ENCODE data around the gene RPL28.
"Not testable (repeated sequence)": the region's sequence is repeated elsewhere in the genome, so short reads cannot be mapped to it uniquely, and the experiment has no call there.

The RPL28 gene

DNA sequence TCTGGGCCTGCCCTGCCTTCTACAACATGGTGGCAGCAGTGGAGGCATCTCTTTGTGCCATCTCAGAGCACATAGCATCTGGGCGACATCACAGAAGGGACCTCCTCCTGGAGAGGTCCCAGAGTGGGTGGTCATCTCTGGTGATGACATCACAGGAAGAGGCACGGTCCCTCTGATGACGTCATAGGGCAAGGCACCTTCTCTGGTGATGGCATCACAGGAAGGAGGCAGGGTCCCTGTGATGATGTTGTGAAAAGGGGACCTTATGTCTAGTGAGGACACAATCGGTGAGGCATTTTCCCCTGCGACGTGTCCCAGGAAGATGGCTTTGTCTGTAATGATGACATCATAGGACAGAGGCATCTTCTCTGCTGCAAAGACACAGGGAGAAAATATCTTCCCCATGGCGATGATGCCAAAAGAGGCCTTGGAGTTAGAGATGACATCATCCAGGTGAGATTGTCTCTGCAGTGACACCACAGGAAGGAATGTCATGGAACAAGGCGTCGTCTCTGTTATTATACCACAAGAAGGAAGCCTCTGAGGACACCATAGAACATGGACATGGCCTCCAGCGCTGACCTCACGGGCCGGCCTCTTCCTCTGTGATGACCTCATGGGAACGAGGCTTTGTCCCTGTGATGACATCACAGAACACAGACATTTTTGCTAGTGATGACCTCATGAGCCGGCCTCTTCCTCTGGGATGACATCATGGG is 46.7 kb downstream of the RPL28 start:
- FAIRE-seq: no peak

DNA sequence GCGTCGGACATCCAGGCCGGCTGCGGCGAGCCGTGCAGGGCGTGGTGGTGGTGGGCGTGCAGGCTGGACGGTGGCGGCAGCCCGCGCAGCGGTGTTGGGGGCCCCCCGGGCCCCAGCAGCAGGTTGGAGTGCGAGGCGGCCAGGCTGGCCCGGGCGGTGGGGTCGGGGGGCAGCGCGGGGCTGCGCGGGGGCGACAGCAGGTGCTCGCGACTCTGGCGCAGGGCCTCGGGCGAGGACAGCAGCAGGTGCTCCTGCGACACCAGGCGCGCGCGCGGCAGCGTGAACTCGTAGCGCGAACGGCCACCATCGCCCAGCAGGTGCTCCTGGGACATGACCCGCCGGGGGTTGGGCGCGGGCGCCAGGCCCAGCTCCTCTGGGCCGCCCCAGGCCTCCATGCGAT is 47.6 kb downstream of the RPL28 start:
- no peak for FAIRE-seq

GRCh38 chr19:55434356-55434919 is 48.7 kb downstream of the RPL28 start:
- FAIRE-seq: no peak

DNA sequence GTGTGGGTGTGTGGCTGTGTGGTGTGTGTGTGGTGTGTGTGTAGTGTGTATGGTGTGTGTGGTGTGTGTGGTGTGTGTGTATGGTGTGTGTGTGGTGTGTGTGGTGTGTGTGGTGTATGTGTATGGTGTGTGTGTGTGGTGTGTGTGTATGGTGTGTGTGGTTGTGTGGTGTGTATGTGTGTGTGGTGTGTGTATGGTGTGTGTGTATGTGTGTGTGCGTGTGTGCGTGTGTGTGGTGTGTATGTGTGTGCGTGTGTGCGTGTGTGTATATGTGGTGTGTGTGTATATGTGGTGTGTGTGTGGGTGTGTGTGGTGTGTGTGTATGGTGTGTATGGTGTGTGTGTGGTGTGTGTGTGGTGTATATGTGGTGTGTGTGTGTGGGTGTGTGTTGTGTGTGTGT is 49.3 kb downstream of the RPL28 start:
- no peak for FAIRE-seq

DNA sequence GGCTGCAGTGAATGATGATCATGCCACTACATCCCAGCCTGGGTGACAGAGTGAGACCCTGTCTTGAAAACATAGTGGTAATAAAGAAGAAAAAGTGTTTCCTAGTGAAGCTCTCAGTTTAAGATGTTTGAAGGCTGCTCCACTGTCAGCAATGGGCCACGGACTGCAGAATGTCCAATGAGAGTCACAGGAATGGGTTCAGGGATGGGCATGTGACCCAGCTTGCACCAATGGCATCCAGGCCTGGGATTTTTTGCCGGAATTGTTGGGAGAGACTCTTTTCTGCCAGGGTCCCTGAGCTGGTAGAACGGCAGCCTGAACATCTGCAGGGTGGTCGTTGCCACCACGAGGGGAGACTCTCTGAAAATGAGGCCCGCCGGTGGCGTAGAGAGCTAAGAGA is 51.1 kb downstream of the RPL28 start:
- FAIRE-seq: no peak

DNA sequence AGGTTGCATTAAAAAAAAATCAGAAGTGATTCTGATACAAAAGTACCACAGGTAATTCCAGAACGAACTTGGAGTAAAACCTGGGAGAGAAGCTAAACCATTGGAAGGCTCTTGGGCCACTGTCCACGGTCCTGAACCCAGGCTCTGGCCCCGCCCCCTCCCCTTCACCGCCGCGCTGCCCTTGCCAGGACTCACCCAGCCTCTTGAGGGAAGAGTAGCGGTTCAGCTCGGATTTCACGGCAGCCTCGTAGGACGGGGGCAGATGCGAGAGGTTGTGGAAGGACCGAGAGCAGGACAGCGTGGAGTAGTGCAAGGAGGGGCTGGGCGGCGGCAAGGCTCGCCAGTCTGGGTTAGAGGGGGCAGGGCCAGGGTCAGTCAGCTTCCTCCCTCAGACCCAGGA is 51.7 kb downstream of the RPL28 start:
- peak; percentile 56 for FAIRE-seq

GRCh38 chr19:55439052-55439451 is 53.3 kb downstream of the RPL28 start:
- no peak for FAIRE-seq

DNA sequence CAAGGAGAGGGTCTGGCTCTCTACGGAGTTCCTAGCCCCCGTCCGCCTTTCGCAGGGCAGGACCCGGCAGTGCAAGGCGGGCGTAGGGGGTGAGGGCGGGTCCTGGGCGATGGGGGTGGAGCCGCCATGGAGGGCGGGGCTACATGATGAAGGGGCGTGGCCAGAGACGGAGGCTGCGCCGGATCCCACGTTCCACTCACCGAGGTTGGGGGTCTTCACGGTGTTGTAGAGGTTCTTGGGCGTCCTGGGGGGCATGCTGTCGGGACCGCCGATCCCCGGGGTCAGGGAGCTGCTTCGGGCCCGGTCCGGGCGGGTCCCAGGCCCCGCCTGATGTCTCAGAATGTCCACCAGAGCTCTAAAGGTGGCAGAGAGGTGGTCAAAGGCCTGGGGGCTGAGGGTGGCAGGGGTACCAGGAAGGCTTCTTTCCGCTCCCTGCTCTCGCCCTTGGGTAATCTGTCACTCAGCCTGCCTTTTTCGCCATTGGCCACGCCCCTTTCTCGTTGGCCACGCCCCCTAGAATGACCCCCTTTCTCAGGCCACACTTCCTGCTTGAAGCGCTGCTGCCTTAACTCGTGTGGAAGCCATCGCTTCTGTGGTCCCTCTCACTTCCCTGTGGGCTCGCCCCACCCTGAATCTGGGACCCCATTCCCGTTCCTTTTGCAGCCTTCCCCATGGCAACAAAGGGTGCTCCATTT is 54.8 kb downstream of the RPL28 start:
- FAIRE-seq: no peak

GRCh38 chr19:55441319-55441691 is 55.6 kb downstream of the RPL28 start:
- no peak for FAIRE-seq

DNA sequence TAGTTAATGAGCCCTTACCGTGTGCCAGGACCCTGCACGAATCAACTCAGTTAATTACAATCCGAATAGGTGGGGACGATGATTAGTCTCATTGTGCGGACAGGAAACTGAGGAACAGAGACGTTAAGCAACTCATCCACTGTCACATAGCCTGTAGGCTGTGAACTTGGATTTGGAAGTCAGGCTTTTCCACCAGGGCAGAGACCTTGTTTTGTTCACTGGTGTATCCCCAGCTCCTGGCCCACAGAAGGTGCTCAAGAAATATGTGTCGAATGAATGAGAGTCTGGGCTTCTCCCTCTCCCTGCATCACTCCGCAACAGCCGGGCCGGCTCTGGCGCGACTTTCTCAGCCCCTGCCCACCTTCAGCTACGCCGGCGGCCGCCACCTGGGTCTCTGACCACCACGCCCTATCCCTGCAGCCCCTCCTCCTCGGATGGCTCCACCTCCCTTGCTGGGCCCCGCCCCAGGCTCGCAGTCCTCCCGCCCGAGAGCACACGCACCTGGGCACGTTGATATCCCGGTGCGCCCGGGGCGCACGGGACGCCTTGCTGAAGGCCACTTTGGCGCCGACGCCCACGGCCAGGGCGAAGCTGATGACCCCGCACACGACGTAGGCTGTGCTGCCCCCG is 56.1 kb downstream of the RPL28 start:
- no peak for FAIRE-seq

DNA sequence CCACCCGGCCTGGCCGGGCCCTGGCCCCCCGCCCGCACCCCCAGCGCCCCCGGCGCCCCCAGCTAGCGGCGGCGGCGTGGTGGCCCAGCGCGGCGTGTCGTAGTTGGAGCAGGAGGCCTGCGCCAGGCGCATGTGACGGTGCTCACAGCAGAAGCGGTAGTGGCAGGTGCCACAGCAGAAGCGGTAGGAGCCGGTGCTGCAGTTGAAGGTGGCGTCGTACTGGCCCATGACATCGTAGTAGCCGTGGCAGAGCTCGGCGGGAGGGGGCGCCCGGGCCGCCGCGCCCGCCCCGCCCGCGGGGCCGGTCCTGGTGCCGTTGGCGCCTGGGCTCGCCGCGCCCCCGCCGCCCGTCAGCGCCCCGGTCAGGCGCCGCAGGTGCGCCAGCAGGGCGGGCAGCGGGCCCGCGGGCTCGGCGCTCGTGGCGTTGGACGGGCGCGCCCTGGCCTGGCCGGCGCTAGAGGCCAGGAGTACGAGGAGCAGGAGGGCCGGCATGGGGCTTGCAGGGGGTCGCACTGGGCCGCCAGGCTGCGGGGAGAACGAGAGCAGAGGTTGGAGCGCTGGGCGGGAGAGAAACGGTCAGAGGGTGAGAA is 56.7 kb downstream of the RPL28 start:
- no peak for FAIRE-seq

GRCh38 chr19:55443045-55443823 is 57.5 kb downstream of the RPL28 start, which contains the start of gene SHISA7:
Gene SHISA7 (minus strand): TSS chr19:55443300. CDS start chr19:55442863, 437 bp downstream.
- no peak for FAIRE-seq

GRCh38 chr19:55443824-55444480 is 58.2 kb downstream of the RPL28 start:
- FAIRE-seq: no peak

DNA sequence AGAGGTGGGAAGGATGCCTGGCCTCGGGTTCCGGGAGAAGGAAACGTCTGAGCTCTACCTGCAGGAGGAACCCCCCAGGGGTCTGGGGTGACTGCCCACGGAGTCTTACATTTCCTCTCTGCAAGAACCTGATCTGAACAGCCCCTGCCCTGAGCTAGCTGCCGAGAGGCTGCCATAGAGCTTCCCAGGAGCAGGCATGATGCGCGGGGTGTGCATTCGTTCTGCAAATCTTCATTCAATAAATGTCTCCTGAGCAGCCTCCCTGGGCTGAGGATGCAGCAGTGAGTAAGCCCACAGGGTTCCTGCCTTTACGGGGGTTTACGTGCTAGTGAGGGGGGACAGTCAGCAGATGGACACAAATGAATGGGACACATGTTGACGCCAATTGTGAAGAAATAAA is 58.9 kb downstream of the RPL28 start:
- FAIRE-seq: no peak

GRCh38 chr19:55446060-55446459 is 60.3 kb downstream of the RPL28 start:
- FAIRE-seq: no peak

DNA sequence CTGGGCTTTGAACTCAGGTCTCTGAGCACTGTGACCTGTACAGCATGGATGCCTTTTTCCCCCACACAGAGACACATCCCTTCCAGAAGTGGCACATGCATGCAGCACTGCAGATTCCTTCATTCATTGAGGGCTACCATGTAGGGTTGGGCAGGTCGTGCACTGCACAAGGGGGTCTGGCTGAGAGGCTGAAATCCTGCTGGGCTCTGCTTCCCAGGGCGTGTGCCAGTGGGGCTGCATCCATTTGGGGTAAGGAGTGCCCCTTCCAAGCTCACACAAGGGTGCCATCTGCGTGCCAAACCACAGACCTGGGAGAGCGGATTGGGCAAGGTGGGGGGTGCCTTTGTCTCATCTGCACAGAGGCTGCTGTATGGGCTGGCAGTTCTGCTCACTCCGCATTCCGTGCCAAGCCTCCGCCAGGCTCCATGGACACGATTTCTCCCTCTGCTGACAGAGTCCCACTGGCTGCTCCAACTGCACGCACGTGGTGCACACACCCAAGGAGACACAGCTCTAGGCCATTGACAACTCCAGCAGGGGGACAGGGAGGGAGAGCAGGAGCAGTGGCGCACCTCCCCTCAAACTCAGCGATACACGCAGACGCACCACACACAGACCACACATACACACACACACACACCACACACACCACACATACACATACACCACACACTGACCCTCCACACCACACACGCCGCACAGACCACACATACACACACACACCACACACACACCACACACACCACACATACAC is 61.9 kb downstream of the RPL28 start:
- FAIRE-seq: no peak

DNA sequence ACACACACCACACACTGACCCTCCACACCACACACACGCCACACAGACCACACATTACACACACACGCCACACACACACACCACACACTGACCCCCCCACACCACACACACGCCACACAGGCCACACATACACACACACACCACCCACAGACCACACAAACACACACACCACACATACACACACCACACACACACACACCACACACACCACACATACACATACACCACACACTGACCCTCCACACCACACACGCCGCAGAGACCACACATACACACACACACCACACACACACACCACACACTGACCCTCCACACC is 62.4 kb downstream of the RPL28 start:
- FAIRE-seq: not testable (repeated sequence)

GRCh38 chr19:55449469-55449868 is 63.7 kb downstream of the RPL28 start:
- FAIRE-seq: no peak

DNA sequence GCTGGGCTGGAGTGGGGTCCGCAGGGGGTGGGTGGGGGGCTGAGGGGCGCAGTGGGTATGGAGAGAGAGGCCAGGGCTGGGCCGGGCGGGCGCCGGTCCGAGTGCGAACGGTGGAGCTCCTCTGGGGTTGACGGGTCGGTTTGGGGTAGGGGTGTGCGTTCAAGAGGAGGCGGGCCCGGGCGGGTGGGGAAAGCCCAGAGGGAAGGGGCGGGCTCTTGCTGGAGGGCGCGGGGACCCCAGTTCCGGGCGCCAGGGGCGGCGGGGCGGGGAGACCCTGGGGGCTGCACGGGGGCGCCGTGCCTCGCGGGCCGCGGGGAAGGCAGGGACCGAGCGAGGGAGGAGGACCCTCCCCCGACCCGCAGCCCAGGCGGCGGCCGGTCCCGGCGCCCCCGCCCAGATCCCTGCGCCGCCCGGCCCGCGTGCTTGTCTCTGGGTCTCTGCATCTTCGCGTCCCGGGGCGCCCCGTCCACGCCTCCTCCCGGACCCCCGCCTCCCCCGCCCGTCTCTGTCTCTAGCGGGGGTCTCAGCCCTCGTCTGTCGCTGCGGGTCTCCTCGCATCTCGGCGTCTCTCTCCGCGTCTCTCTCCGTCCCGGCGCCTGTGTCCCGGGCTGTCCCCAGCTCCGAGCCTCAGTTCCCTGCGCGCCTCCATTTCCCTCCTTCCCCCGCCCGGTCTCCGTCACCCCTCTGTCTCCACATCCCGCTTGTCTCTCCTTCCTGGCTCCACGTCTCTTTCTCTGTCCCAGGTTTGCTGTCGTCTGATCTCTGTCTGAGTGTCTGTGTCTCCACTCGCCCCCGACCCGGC is 65.6 kb downstream of the RPL28 start:
- FAIRE-seq: no peak

DNA sequence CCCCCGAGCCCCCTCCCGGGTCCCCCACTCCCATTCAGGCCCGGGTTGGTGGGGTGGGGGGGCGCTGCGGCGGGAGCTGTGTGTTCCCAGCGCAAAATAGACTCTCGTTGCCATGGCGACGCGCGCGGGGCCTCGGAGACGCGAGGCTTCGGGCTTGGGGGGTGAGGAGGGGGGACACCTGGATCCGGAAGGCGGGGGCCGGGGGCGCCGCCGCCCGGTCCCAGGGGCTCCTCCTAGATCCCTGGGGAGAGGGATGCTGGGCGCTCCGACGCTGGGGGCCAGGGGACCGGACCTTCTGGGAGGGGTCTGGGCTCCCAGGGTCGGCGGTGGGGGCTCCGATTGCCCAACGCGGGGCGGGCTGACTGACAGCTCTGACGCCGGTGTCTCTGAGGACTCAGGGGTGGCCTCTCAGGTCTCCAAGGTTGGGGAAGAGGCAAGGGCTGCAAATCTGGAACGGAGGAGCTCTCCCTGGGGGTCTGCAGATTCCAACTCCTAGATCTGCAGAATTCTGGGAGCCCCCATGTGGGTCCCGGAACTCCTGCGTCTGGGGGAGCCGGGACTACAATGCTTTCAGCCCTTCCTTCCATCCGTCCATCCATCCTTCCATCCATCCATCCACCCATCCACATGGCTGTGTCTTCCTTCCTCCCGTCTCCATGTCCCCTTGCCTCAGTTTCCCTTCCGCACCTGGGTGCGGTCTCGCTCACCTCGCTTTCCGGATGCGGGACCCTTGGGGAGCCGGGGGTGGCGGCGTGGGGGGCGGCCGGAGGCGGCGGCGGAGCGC is 66.4 kb downstream of the RPL28 start:
- FAIRE-seq: no peak

Data from TTC549 (cell line).